H1 (cell line): ENCODE results near the gene TFAP2A. TPM values are rescaled to one million over a fixed set of nuclear protein-coding genes. Genes with fewer than 3 reads are reported as not detected.

ENCODE experiments used
- CTCF ChIA-PET: fragments of 300-600 bp; sonication (Branson Sonifier 250); formaldehyde crosslinking; loops from one replicate; lab custom pipeline; 2021; ENCODE audit not compliant: partially characterized antibody; lab: Charles Lee
- POLR2A ChIA-PET: fragments of 300-600 bp; sonication (Branson Sonifier 250); formaldehyde crosslinking; loops from one replicate; lab custom pipeline; 2021; ENCODE audit warnings: inconsistent platforms; ENCODE audit not compliant: partially characterized antibody; lab: Charles Lee
- DNase-seq, 2 experiments: peaks; one replicate each; pipeline versions ENCODE4 v3.0.0 to v3.0.0-alpha.2; 2010 to 2022; ENCODE audit warnings: low spot score in 2 of 2, low read depth in 1 of 2, mixed read lengths in 1 of 2
- FAIRE-seq: peaks from 2 replicates; lab custom pipeline; 2011; peaks lifted over from hg19 to GRCh38; lab: Jason Lieb, UNC
- H2AFZ ChIP-seq: 2 replicates; pipeline ENCODE4 v1.8.1; 2012; ENCODE audit warnings: low read length, inconsistent platforms
- H2AK5ac ChIP-seq: 2 replicates; pipeline ENCODE4 v1.6.1; 2013; ENCODE audit warnings: low read depth, low read length
- H2BK120ac ChIP-seq: replicated peaks from 2 replicates; pipeline ENCODE3; 2013; ENCODE audit warnings: low read depth, low read length, inconsistent platforms
- H2BK12ac ChIP-seq: 2 replicates; pipeline ENCODE4 v1.6.1; 2013; ENCODE audit warnings: low read depth, low read length
- H2BK15ac ChIP-seq: 2 replicates; pipeline ENCODE4 v1.6.1; 2013; ENCODE audit warnings: low read length
- H2BK20ac ChIP-seq: 2 replicates; pipeline ENCODE4 v1.6.1; 2013; ENCODE audit warnings: low read length
- H2BK5ac ChIP-seq: 2 replicates; pipeline ENCODE4 v1.6.1; 2013; ENCODE audit warnings: low read depth, low read length
- H3K14ac ChIP-seq: 2 replicates; pipeline ENCODE4 v1.6.1; 2013; ENCODE audit warnings: inconsistent platforms; ENCODE audit not compliant: insufficient read length
- H3K18ac ChIP-seq: 2 replicates; pipeline ENCODE4 v1.6.1; 2013; ENCODE audit warnings: low read length; ENCODE audit errors: extremely low read depth
- H3K23ac ChIP-seq: 2 replicates; pipeline ENCODE4 v1.6.1; 2013; ENCODE audit warnings: inconsistent platforms; ENCODE audit not compliant: insufficient read length
- H3K23me2 ChIP-seq: 2 replicates; pipeline ENCODE4 v1.6.1; 2013; ENCODE audit warnings: low read depth, low read length
- H3K27ac ChIP-seq: 2 replicates; pipeline ENCODE4 v1.6.1; 2011; ENCODE audit warnings: low read depth, low read length, inconsistent platforms
- H3K27me3 ChIP-seq, 4 experiments: replicated peaks in 1 of 4; 1 replicate in 1 of 4; 2 replicates in 3 of 4; pipeline versions ENCODE4 v1.6.1 to v1.8.1; 2011 to 2013; ENCODE audit warnings: low read length in 3 of 4, mild to moderate bottlenecking in 3 of 4, inconsistent platforms in 2 of 4, mixed read lengths in 2 of 4, moderate library complexity in 1 of 4; ENCODE audit not compliant: control insufficient read depth in 3 of 4, insufficient read depth in 3 of 4; ENCODE audit errors: extremely low read depth in 1 of 4
- H3K36me3 ChIP-seq, 4 experiments: 2 replicates each; pipeline versions ENCODE4 v1.6.1 to v1.8.1; 2011 to 2013; ENCODE audit warnings: mild to moderate bottlenecking in 4 of 4, low read length in 3 of 4, moderate library complexity in 2 of 4, control low read depth in 1 of 4, inconsistent platforms in 1 of 4; ENCODE audit not compliant: insufficient read depth in 4 of 4, control insufficient read depth in 2 of 4
- H3K4ac ChIP-seq: replicated peaks from 2 replicates; pipeline ENCODE3; 2013; ENCODE audit warnings: low read length, low read depth, mixed read lengths, inconsistent platforms; ENCODE audit not compliant: insufficient read length
- H3K4me1 ChIP-seq, 4 experiments: replicated peaks in 1 of 4; 1 replicate in 1 of 4; 2 replicates in 3 of 4; pipeline versions ENCODE4 v1.6.1 to v1.8.1; 2011 to 2013; ENCODE audit warnings: low read length in 3 of 4, inconsistent platforms in 2 of 4, mixed read lengths in 1 of 4; ENCODE audit not compliant: insufficient read depth in 4 of 4, control insufficient read depth in 3 of 4
- H3K4me2 ChIP-seq, 2 experiments: 2 replicates each; pipeline versions ENCODE4 v1.6.1 to v1.8.1; 2011 to 2013; ENCODE audit warnings: low read depth in 2 of 2, low read length in 2 of 2, control low read depth in 1 of 2, inconsistent platforms in 1 of 2, mild to moderate bottlenecking in 1 of 2; ENCODE audit not compliant: insufficient read depth in 1 of 2
- H3K4me3 ChIP-seq, 4 experiments: fragments of 200-600, 300-600 bp in 1 of 4; sonication (generic), shearing (Covaris generic), sonication (Bioruptor Twin) in 1 of 4; 2 replicates each; pipeline versions ENCODE4 v1.5.1 to v1.8.1; 2011 to 2016; ENCODE audit warnings: low read length in 4 of 4, low read depth in 3 of 4, control low read depth in 2 of 4, inconsistent platforms in 2 of 4, mild to moderate bottlenecking in 2 of 4, mixed read lengths in 1 of 4, moderate library complexity in 1 of 4; ENCODE audit not compliant: insufficient read depth in 2 of 4; ENCODE audit errors: extremely low read depth in 1 of 4
- H3K56ac ChIP-seq: replicated peaks from 2 replicates; pipeline ENCODE3; 2013; ENCODE audit warnings: low read depth, mild to moderate bottlenecking, mixed read lengths, low read length, inconsistent platforms; ENCODE audit not compliant: insufficient read length
- H3K79me1 ChIP-seq: 2 replicates; pipeline ENCODE4 v1.6.1; 2013; ENCODE audit warnings: low read depth, low read length, control low read depth
- H3K79me2 ChIP-seq, 2 experiments: 2 replicates each; pipeline versions ENCODE4 v1.6.1 to v1.8.1; 2012 to 2013; ENCODE audit warnings: low read length in 2 of 2, mild to moderate bottlenecking in 2 of 2, inconsistent platforms in 1 of 2; ENCODE audit not compliant: insufficient read depth in 2 of 2, control insufficient read depth in 1 of 2
- H3K9ac ChIP-seq, 4 experiments: replicated peaks in 1 of 4; 1 replicate in 1 of 4; 2 replicates in 3 of 4; pipeline versions ENCODE4 v1.6.1 to v1.8.1; 2011 to 2013; ENCODE audit warnings: low read depth in 3 of 4, low read length in 3 of 4, control low read depth in 2 of 4, mild to moderate bottlenecking in 2 of 4, moderate library complexity in 2 of 4, inconsistent platforms in 1 of 4; ENCODE audit errors: extremely low read depth in 1 of 4
- H3K9me3 ChIP-seq, 2 experiments: 2 replicates each; pipeline versions ENCODE4 v1.6.1 to v1.8.1; 2012 to 2013; ENCODE audit warnings: mild to moderate bottlenecking in 2 of 2, moderate library complexity in 2 of 2, control low read depth in 1 of 2, inconsistent platforms in 1 of 2, low read depth in 1 of 2, low read length in 1 of 2, mixed read lengths in 1 of 2; ENCODE audit not compliant: insufficient read depth in 2 of 2
- H4K20me1 ChIP-seq, 2 experiments: replicated peaks in 1 of 2; 2 replicates each; pipeline versions ENCODE3 to v1.8.1; 2011 to 2013; ENCODE audit warnings: inconsistent platforms in 2 of 2, low read length in 2 of 2, mild to moderate bottlenecking in 1 of 2; ENCODE audit not compliant: insufficient read depth in 2 of 2, control insufficient read depth in 1 of 2
- H4K5ac ChIP-seq: 2 replicates; pipeline ENCODE4 v1.6.1; 2013; ENCODE audit warnings: low read length, low read depth, mixed read lengths, inconsistent platforms; ENCODE audit not compliant: insufficient read length
- H4K8ac ChIP-seq: 2 replicates; pipeline ENCODE4 v1.8.0; 2013; ENCODE audit warnings: mild to moderate bottlenecking, moderate library complexity, low read length, inconsistent platforms; ENCODE audit not compliant: insufficient read depth; ENCODE audit errors: extremely low read depth
- H4K91ac ChIP-seq: replicated peaks from 2 replicates; pipeline ENCODE3; 2013; ENCODE audit warnings: low read length, mixed read lengths, inconsistent platforms; ENCODE audit not compliant: insufficient read length
- CREB1 ChIP-seq: IDR thresholded peaks from 2 replicates; pipeline ENCODE4 v1.6.1; 2012; ENCODE audit warnings: inconsistent platforms
- KDM1A ChIP-seq: fragments of 200-600, 300-600 bp; sonication (generic); IDR thresholded peaks from 2 replicates; pipeline ENCODE4 v1.7.1; 2016; ENCODE audit warnings: mild to moderate bottlenecking, low read length, borderline replicate concordance
- PHF8 ChIP-seq: fragments of 200-600 bp; sonication (generic); conservative IDR thresholded peaks from 2 replicates; pipeline ENCODE4 v1.7.1; 2012; ENCODE audit warnings: low read depth, mild to moderate bottlenecking, inconsistent platforms, low read length, moderate library complexity
- POLR2A ChIP-seq, 2 experiments: IDR thresholded peaks; 1 replicate in 1 of 2; 2 replicates in 1 of 2; pipeline ENCODE4 v1.6.1; 2011; ENCODE audit warnings: low read depth in 2 of 2, low read length in 2 of 2, mild to moderate bottlenecking in 2 of 2; ENCODE audit errors: control extremely low read depth in 1 of 2
- RFX5 ChIP-seq: IDR thresholded peaks from 2 replicates; pipeline ENCODE4 v1.6.1; 2011; ENCODE audit warnings: low read depth, low read length, improper control_type of control experiment, borderline replicate concordance
- TEAD4 ChIP-seq: IDR thresholded peaks from 2 replicates; pipeline ENCODE4 v1.6.1; 2012; ENCODE audit warnings: low read depth, low read length, inconsistent platforms, mixed read lengths
- WGBS, 2 experiments: shearing (Covaris generic) in 1 of 2; methylation state at CpG; one replicate each; pipeline versions ENCODE4 v1.1.6 to v1.1.7; 2013 to 2015; ENCODE audit warnings: low lambda C conversion rate in 2 of 2, mixed read lengths in 2 of 2, inconsistent platforms in 1 of 2, low coverage in 1 of 2, missing lambda C conversion rate in 1 of 2; ENCODE audit not compliant: insufficient replicate concordance in 2 of 2, insufficient coverage in 1 of 2, insufficient read length in 1 of 2; ENCODE audit errors: extremely low coverage in 1 of 2, missing lambda C conversion rate in 1 of 2; 5-methylcytosine and 5-hydroxymethylcytosine counted together
- polyA plus RNA-seq, 7 experiments: library from polyadenylated mRNA; depleted of rRNA in 3 of 7; stranded (reverse) in 5 of 7; unstranded in 2 of 7; fragments of >200 nt in 5 of 7; fragments of 200-250 nt in 2 of 7; gene quantifications; 1 replicate in 5 of 7; 2 replicates in 1 of 7; 4 replicates in 1 of 7; pipeline versions ENCODE4 v1.2.1 to v1.2.3, GENCODE V29; 2011 to 2013; ENCODE audit warnings: missing spikeins in 2 of 7, mixed read lengths in 2 of 7
- total RNA-seq: library from RNA; stranded (reverse); fragmentation: NEBNext Ultra II Directional; extraction: Animal tissue kit (Norgen Biotek cat#: 25700); gene quantifications from 2 replicates; pipeline ENCODE4 v1.2.1, GENCODE V29; 2021

The TFAP2A gene
- total and polyA plus RNA-seq, 2 of the 8 experiments (the other 6 are each of a cell fraction or from before 2014, with no cell fraction given): 0.23 TPM; not detected in 1

GRCh38 chr6:10451828-10452509 is 37.1 kb upstream of the TFAP2A start:
- H4K91ac ChIP-seq: no peak overlapping the region
- no peak overlapping the region for H2BK5ac ChIP-seq
- no peaks in the 10 kb centered on the region for H3K27me3 ChIP-seq
- no peak overlapping the region; the same call in 1 of the 2 replicates for H2AFZ ChIP-seq
- no peak overlapping the region for H3K4me3 ChIP-seq
- H3K36me3 ChIP-seq: no peaks in the 10 kb centered on the region
- no peak overlapping the region for H2BK12ac ChIP-seq
- no peaks in the 10 kb centered on the region for H4K20me1 ChIP-seq
- H4K5ac ChIP-seq: no peak overlapping the region
- H3K27ac ChIP-seq: no peak overlapping the region
- no peak overlapping the region for H3K9ac ChIP-seq
- ChIA-PET POLR2A (interaction anchor here (1.7 kb wide), 1 partner anchor 14 kb away, joined by 4 read pairs; no protein-coding TSS in a partner anchor), CTCF (interaction anchor here (0.6 to 3.4 kb wide), 10 partner anchors 8 to 617 kb away, joined by 3 to 16 read pairs (median 3); no protein-coding TSS in a partner anchor)
- no peak overlapping the region for H3K14ac ChIP-seq
- H3K4me1 ChIP-seq: no peaks in the 10 kb centered on the region; a peak in 1 of 7 replicates
- H3K4ac ChIP-seq: no peak overlapping the region
- no peak overlapping the region for H2BK20ac ChIP-seq
- no peak overlapping the region for H3K23ac ChIP-seq
- H2AK5ac ChIP-seq: no peak overlapping the region
- FAIRE-seq (no peak), DNase-seq (no peak)
- WGBS, 2 experiments: 85% methylated on average over 11 of the region's 11 CpGs; no CpG with 5 or more reads in 1 of the 2 experiments
- no peak overlapping the region for H3K4me2 ChIP-seq
- no peak overlapping the region for H4K8ac ChIP-seq
- no peaks in the 10 kb centered on the region for H3K79me1 ChIP-seq
- no peak overlapping the region for H2BK15ac ChIP-seq
- no peak for TF ChIP-seq CREB1
- no peak for TF ChIP-seq POLR2A (IDR thresholded peaks at IDR 0.05; ENCODE audit: control extremely low read depth in 1 of 2, low read depth in 2 of 2, low read length in 2 of 2)
- TF ChIP-seq TEAD4: peak; percentile 64; the same call in 1 of the 2 replicates
- no peak for TF ChIP-seq RFX5
- no peak for TF ChIP-seq KDM1A
- no peak for TF ChIP-seq PHF8
- H3K9me3 ChIP-seq: no peaks in the 10 kb centered on the region
- no peaks in the 10 kb centered on the region for H3K23me2 ChIP-seq
- no peak overlapping the region for H2BK120ac ChIP-seq
- H3K79me2 ChIP-seq: no peaks in the 10 kb centered on the region
- no peak overlapping the region for H3K56ac ChIP-seq
- no peak overlapping the region for H3K18ac ChIP-seq
